Mesothelial cell of epicardium (in vitro differentiated cells): ENCODE results near the gene SEPTIN5. TPM values are rescaled to one million over a fixed set of nuclear protein-coding genes. Genes with fewer than 3 reads are reported as not detected.

ENCODE experiments used
- DNase-seq, 2 experiments: peaks; one replicate each; pipeline ENCODE4 v3.0.0; 2021; ENCODE audit warnings: low spot score in 2 of 2; ENCODE audit not compliant: unreplicated experiment in 2 of 2
- H3K27ac Mint-ChIP-seq: 2 replicates; pipeline ENCODE4 v1.8.0; 2021; ENCODE audit warnings: mixed read lengths
- H3K27me3 Mint-ChIP-seq: 2 replicates; pipeline ENCODE4 v1.8.0; 2021; ENCODE audit warnings: low read depth, mixed read lengths
- H3K36me3 Mint-ChIP-seq: 2 replicates; pipeline ENCODE4 v1.8.0; 2021; ENCODE audit warnings: mixed read lengths
- H3K4me1 Mint-ChIP-seq: 2 replicates; pipeline ENCODE4 v1.8.0; 2021; ENCODE audit warnings: mixed read lengths
- H3K4me3 Mint-ChIP-seq: 2 replicates; pipeline ENCODE4 v1.8.0; 2021; ENCODE audit warnings: mild to moderate bottlenecking, moderate library complexity, mixed read lengths
- H3K9me3 Mint-ChIP-seq: 2 replicates; pipeline ENCODE4 v1.8.0; 2021; ENCODE audit warnings: mixed read lengths
- CTCF ChIP-seq: fragments of 200-600 bp; sonication (generic); IDR thresholded peaks from one replicate; pipeline ENCODE4 v1.5.0; 2021; ENCODE audit warnings: antibody characterized with exemption; ENCODE audit not compliant: unreplicated experiment
- total RNA-seq: library from RNA; stranded (reverse); gene quantifications from 3 replicates; pipeline ENCODE4 v1.2.1, GENCODE V29; 2021

Gene SEPTIN5
- total RNA-seq, 1 donor from 2014 or later, result 42.1 TPM

GRCh38 chr22:19757140-19757984, 43.1 kb downstream of the SEPTIN5 start:
- H3K4me1 Mint-ChIP-seq, result peaks cover 20% of the 10 kb centered on the region

GRCh38 chr22:19757985-19758895, 43.9 kb downstream of the SEPTIN5 start:
- TF ChIP-seq CTCF, result no peak
- H3K27me3 Mint-ChIP-seq, result peaks cover 83% of the 10 kb centered on the region
- H3K4me3 Mint-ChIP-seq, result no peak overlapping the region
- H3K9me3 Mint-ChIP-seq, result no peaks in the 10 kb centered on the region
- H3K27ac Mint-ChIP-seq, result no peak overlapping the region
- peaks cover 20% of the 10 kb centered on the region for H3K4me1 Mint-ChIP-seq
- DNase-seq, result no peak
- H3K36me3 Mint-ChIP-seq, result no peaks in the 10 kb centered on the region

More at GRCh38 chr22:19757140-19757984, 43.1 kb downstream of the SEPTIN5 start:
- no peak overlapping the region for H3K27ac Mint-ChIP-seq
- H3K27me3 Mint-ChIP-seq, result peaks cover 83% of the 10 kb centered on the region
- peak overlapping the region; percentile 37 for H3K4me3 Mint-ChIP-seq
- no peak for DNase-seq
- no peaks in the 10 kb centered on the region for H3K36me3 Mint-ChIP-seq
- no peaks in the 10 kb centered on the region for H3K9me3 Mint-ChIP-seq
- TF ChIP-seq CTCF, result no peak

GRCh38 chr22:19758896-19759426, 44.7 kb downstream of the SEPTIN5 start:
- H3K27ac Mint-ChIP-seq, result no peak overlapping the region
- H3K36me3 Mint-ChIP-seq, result no peaks in the 10 kb centered on the region
- H3K9me3 Mint-ChIP-seq, result no peaks in the 10 kb centered on the region
- H3K27me3 Mint-ChIP-seq, result peaks cover 83% of the 10 kb centered on the region
- DNase-seq, result no peak
- no peak overlapping the region for H3K4me3 Mint-ChIP-seq
- H3K4me1 Mint-ChIP-seq, result peaks cover 20% of the 10 kb centered on the region
- no peak for TF ChIP-seq CTCF

- Mint-ChIP-seq H3K4me3 (peak overlapping the region; percentile 67), H3K36me3 (no peaks in the 10 kb centered on the region), H3K27me3 (peaks cover 83% of the 10 kb centered on the region)
Measured at GRCh38 chr22:19759427-19760057, 45.2 kb downstream of the SEPTIN5 start.

More at GRCh38 chr22:19759427-19760057, 45.2 kb downstream of the SEPTIN5 start:
- Mint-ChIP-seq H3K27ac (no peak overlapping the region), H3K9me3 (no peaks in the 10 kb centered on the region), H3K4me1 (peaks cover 20% of the 10 kb centered on the region)
- no peak for DNase-seq
- TF ChIP-seq CTCF, result no peak
